ENCODE measurements around the gene SPHKAP. TPM values are rescaled to one million over a fixed set of nuclear protein-coding genes. Genes with fewer than 3 reads are reported as not detected.

Gene SPHKAP
- total and polyA plus RNA-seq, 2 of the 4 experiments (the other 2 are of a cell fraction) = not detected

DNA sequence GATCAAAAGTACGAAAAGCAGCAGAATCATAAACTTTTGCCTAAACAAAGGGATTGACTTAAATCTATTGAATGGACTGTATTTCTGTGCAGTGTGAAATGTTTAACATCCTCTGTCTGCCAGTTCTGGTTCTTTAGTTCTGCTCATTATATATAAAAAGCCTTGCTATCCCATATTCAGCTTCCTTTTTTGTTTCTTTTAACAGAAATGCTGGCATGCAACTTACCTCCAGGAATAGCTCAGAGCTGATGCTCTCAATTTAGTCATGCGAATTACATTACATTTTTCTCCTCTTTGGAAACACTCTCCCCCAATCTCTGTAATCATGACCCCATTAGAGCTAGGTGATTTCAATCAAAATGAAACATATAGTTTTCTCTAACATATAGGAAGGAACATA lies 73.6 kb downstream of the SPHKAP start:
- CTCF ChIA-PET = no interaction called here
- WGBS, 2 experiments (ENCODE audit: extremely low coverage in 2 of 2, insufficient read length in 1 of 2) = no CpG with 5 or more reads among the region's 2 CpGs

More for the DNA sequence above, 73.6 kb downstream of the SPHKAP start:
- Histone ChIP-seq H3K56ac (ENCODE audit: extremely low read depth, insufficient read depth, low read length) (no peak overlapping the region), H3K18ac (ENCODE audit: low read depth, low read length) (no peak overlapping the region), H3K9ac (ENCODE audit: low read depth, low read length) (no peak overlapping the region), H3K27me3 (ENCODE audit: control insufficient read depth, insufficient read depth, low read length) (no peaks in the 10 kb centered on the region), H3K27ac (ENCODE audit: insufficient read depth, low read length) (no peak overlapping the region), H2BK20ac (ENCODE audit: low read depth, low read length) (no peak overlapping the region), H3K79me1 (ENCODE audit: low read depth in 1 of 2, low read length in 2 of 2) (no peaks in the 10 kb centered on the region), H4K5ac (ENCODE audit: low read depth, low read length) (no peak overlapping the region), H3K9me1 (ENCODE audit: insufficient read depth, low read length) (no peaks in the 10 kb centered on the region), H4K20me1 (ENCODE audit: insufficient read depth, low read length) (no peaks in the 10 kb centered on the region), H2AFZ (replicated peaks; ENCODE audit: low read length, poor library complexity) (no peak overlapping the region), H3K36me3 (ENCODE audit: control insufficient read depth, insufficient read depth, low read length) (no peaks in the 10 kb centered on the region), H3K14ac (replicated peaks; ENCODE audit: low read depth, low read length) (no peak overlapping the region), H3K4me3 (ENCODE audit: insufficient read depth, low read depth, low read length) (no peak overlapping the region), H3K9me3 (ENCODE audit: control insufficient read depth, insufficient read depth, low read length) (peaks cover 5% of the 10 kb centered on the region), H3K4me2 (ENCODE audit: low read depth, low read length) (no peak overlapping the region), H2BK15ac (ENCODE audit: low read depth, low read length) (no peak overlapping the region), H4K91ac (ENCODE audit: insufficient read depth, low read depth, low read length) (no peak overlapping the region), H4K8ac (ENCODE audit: low read depth in 2 of 2, low read length in 2 of 2) (no peak overlapping the region), H2BK120ac (ENCODE audit: low read depth, low read length) (no peak overlapping the region), H2AK5ac (ENCODE audit: low read depth, low read length) (no peak overlapping the region), H2AK9ac (replicated peaks; ENCODE audit: low read depth, low read length, poor library complexity) (no peak overlapping the region), H2BK5ac (ENCODE audit: low read depth, low read length, poor library complexity, severe bottlenecking) (no peak overlapping the region), H3K4me1 (ENCODE audit: control insufficient read depth, insufficient read depth, low read length) (no peaks in the 10 kb centered on the region), H3K23ac (ENCODE audit: low read depth, low read length) (no peak overlapping the region), H3K4ac (ENCODE audit: low read depth, low read length) (no peak overlapping the region)
- intact Hi-C loops (cut with micrococcal nuclease) (no loop called here), in situ Hi-C loops (cut with MboI; ENCODE audit: low sequenced_read_pairs) (no loop called here), dilution Hi-C loops (cut with HindIII; ENCODE audit: low sequenced_read_pairs, unreplicated experiment) (no loop called here)
- ATAC-seq (ENCODE audit: low read depth) = no peak
- no peak for DNase-seq
- no peak for TF ChIP-seq BHLHE40 (IDR thresholded peaks at IDR 0.05; ENCODE audit: low read depth, low read length)
- TF ChIP-seq MXI1 (IDR thresholded peaks at IDR 0.05; ENCODE audit: borderline replicate concordance, low read depth, low read length) = no peak
- no peak for TF ChIP-seq CHD1 (IDR thresholded peaks at IDR 0.05; ENCODE audit: low read depth, low read length)
- no TSS peak for BruUV-seq (replicated peaks)
- POLR2A ChIA-PET (ENCODE audit: unreplicated experiment) = no interaction called here

Data from IMR-90 (cell line).